GM19468 (cell line): ENCODE results near the gene SLC19A1.
"Not testable (repeated sequence)": the region's sequence is repeated elsewhere in the genome, so short reads cannot be mapped to it uniquely, and the experiment has no call there.

ENCODE experiments used
- ATAC-seq: cut with Tn5 transposase; IDR thresholded peaks from one replicate; pipeline ENCODE4 v1.9.1; 2021; ENCODE audit warnings: mild to moderate bottlenecking, moderate library complexity, moderate number of reproducible peaks; ENCODE audit not compliant: unreplicated experiment; ENCODE audit errors: extremely low read depth

SLC19A1 gene

GRCh38 chr21:45535341-45536081 lies 6.7 kb downstream of the SLC19A1 start:
- ATAC-seq, result no peak

- no peak for ATAC-seq
These were observed 7.5 kb downstream of the SLC19A1 start for GRCh38 chr21:45534636-45535331.

DNA sequence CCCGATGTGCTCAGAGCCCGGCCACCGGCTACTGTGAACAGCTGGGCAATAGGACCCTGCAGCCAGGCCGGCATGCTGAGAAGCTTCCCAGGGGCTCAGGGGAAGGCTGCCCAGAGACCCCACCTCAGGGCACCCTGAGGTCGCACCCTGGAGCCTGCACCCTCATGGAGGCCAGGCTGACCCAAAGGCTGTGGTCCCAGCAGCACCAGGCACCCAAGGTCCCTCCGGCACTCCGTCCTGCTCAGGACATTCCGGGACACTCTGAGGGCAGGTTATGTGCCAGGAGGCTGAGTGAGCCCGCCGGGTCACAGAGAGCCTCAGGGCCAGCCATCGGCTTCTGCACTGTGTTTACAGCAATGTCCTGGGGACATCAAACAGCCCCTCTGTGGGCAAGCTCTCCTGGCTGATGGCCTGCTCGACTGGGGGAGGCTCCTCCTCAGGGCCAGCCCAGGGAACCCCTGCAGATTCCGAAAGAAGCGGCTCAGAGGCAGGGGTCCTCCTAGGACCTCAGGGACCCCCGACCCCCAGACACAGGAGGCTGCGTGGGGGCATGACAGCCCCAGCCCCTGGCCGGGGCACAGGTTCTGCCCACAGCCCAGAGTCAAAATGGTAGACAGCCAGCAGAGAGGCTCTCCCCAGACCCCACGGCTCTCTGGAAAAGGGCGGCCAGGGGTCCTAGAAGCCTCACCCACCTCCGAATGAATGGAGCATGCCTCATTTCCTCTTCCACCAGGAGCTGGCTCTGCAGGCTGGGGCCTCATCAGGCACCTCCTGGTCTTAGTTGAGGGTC lies 8.2 kb downstream of the SLC19A1 start:
- no peak for ATAC-seq

- no peak for ATAC-seq
These were observed 8.8 kb downstream of the SLC19A1 start for GRCh38 chr21:45533361-45533845.

- no peak for ATAC-seq
These were observed 9.3 kb downstream of the SLC19A1 start for GRCh38 chr21:45532826-45533360.

GRCh38 chr21:45531393-45532215 lies 10.6 kb downstream of the SLC19A1 start:
- ATAC-seq, result no peak

DNA sequence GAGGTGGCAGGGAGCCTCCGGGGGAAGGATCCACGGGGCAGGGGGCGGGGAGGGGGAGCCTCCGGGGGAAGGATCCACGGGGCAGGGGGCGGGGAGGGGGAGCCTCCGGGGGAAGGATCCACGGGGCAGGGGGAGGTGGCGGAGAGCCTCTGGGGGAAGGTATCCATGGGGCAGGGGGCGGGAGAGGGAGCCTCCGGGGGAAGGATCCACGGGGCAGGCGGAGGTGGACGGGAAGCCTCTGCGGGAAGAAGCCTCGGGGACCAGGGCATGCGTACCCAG lies 11.2 kb downstream of the SLC19A1 start:
- not testable (repeated sequence) for ATAC-seq

GRCh38 chr21:45530423-45531113 lies 11.7 kb downstream of the SLC19A1 start:
- ATAC-seq, result no peak

DNA sequence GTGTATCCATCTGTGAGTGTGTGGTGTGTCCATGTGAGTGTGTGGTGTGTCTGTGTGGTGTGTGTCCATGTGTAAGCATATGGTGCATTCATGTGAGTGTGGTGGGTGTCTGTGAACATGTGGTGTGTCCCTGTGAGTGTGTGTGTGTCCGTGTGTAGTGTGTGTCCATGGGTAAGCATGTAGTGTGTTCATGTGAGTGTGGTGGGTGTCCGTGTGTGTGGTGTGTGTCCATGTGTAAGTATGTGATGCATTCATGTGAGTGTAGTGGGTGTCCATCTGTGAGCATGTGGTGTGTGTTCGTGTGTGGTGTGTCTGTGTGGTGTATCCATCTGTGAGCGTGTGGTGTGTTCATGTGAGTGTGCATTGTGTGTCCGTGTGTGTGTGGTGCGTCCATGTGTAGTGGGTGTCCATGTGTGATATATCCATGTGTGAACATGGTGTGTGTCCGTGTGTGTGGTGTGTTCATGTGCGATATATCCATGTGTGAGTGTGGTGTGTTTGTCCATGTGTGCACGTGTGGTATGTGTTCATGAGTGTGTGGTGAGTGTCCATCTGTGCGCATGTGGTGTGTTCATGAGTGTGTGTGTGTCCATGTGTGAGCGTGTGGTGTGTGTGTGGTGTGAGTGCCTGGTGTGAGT lies 12.3 kb downstream of the SLC19A1 start:
- no peak for ATAC-seq

- no peak for ATAC-seq
These were observed 13.1 kb downstream of the SLC19A1 start for GRCh38 chr21:45528981-45529784.

- ATAC-seq, result no peak
These were observed 14.1 kb downstream of the SLC19A1 start for GRCh38 chr21:45528028-45528705.

DNA sequence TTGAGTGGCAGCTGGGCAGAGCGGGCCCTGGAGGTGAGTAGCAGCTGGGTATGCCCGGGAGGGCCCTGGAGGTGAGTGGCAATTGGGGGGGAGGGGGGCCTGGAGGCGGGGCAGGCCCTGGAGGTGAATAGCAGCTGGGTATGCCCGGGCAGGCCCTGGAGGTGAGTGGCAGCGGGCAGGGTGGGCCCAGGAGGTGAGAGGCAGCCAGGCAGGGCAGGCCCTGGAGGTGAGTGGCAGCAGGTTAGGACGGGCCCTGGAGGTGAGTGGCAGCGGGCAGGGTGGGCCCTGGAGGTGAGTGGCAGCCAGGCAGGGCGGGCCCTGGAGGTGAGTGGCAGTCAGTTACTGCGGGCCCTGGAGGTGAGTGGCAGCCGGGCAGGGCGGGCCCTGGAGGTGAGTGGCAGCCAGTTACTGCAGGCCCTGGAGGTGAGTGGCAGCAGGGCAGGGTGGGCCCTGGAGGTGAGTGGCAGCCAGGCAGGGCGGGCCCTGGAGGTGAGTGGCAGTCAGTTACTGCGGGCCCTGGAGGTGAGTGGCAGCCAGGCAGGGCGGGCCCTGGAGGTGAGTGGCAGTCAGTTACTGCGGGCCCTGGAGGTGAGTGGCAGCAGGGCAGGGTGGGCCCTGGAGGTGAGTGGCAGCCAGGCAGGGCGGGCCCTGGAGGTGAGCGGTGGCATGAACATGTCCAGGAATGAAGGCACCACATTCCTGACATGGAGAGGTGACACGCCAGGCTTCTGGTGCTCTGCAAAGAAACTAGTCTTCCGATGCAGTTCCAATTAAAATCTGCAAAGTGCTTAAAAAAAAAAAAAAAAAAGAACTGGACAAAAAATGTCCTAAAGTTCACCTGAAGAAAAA lies 14.9 kb downstream of the SLC19A1 start:
- ATAC-seq, result not testable (repeated sequence)

- ATAC-seq, result no peak
These were observed 16.3 kb downstream of the SLC19A1 start for GRCh38 chr21:45525910-45526306.

- ATAC-seq, result no peak
These were observed 16.9 kb downstream of the SLC19A1 start for GRCh38 chr21:45525153-45525909.

DNA sequence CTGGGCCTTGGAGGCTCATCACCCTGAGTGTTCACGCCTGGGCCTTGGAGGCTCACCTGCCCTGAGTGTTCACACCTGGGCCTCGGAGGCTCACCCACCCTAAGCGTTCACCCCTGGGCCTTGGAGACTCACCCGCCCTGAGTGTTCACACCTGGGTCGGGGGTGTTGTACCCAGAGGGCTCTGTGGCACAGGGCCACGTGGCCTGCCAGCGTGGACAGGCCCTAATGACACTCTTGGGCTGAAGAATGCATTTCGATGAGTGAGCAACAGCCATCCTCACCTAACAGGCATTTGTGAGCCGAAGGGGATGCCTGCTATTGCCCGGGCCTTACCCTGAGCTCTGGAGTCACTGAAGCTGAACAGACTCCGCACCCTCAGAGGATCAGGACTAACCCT lies 17.5 kb downstream of the SLC19A1 start:
- no peak for ATAC-seq
